Measurements from ENCODE around the gene TTC28.
"Not testable (repeated sequence)": the region's sequence is repeated elsewhere in the genome, so short reads cannot be mapped to it uniquely, and the experiment has no call there.

Gene TTC28

DNA sequence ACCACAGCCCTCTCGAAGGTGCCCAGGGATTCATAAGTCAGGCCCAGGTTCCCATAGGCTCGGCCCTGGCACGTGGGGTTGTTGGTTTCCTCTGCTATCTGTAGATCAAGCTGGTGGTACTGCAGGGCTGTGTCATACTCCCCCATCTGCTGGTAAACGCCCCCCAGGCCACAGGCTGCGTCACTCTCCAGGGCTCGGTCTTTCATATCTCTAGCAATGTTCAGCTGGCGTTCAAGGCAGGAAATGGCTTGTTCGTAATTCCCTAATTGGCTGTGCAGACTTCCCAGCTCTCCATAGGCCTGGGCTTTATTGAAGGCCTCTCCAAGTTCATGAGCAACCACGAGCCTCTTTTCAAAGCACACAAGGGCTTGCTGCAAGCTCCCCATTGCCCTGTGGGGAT, 574.2 kb downstream of the TTC28 start:
- H3K27ac ChIP-seq (ENCODE audit: low read depth, low read length), result no peak overlapping the region

GRCh38 chr22:28103596-28103995, 576.0 kb downstream of the TTC28 start:
- H3K79me2 ChIP-seq (ENCODE audit: control insufficient read depth, insufficient read depth, low read length, unreplicated experiment), result no peaks in the 10 kb centered on the region
- no peaks in the 10 kb centered on the region for H3K36me3 ChIP-seq (ENCODE audit: insufficient read depth, low read length)
- no peak overlapping the region for H2AFZ ChIP-seq (ENCODE audit: low read length, unreplicated experiment)
- H3K27ac ChIP-seq (ENCODE audit: low read depth, low read length), result no peak overlapping the region
- no peak overlapping the region for H3K4me3 ChIP-seq (ENCODE audit: low read depth, low read length)
- no peaks in the 10 kb centered on the region for H3K27me3 ChIP-seq (ENCODE audit: insufficient read depth, low read length)
- no peaks in the 10 kb centered on the region for H3K4me1 ChIP-seq (ENCODE audit: control insufficient read depth, insufficient read depth, low read length, unreplicated experiment)

More for the DNA sequence above, 574.2 kb downstream of the TTC28 start:
- Histone ChIP-seq H3K27me3 (ENCODE audit: insufficient read depth, low read length) (no peaks in the 10 kb centered on the region), H3K4me1 (ENCODE audit: control insufficient read depth, insufficient read depth, low read length, unreplicated experiment) (no peaks in the 10 kb centered on the region), H3K4me3 (ENCODE audit: low read depth, low read length) (no peak overlapping the region), H3K79me2 (ENCODE audit: control insufficient read depth, insufficient read depth, low read length, unreplicated experiment) (no peaks in the 10 kb centered on the region), H2AFZ (ENCODE audit: low read length, unreplicated experiment) (no peak overlapping the region), H3K36me3 (ENCODE audit: insufficient read depth, low read length) (no peaks in the 10 kb centered on the region)

DNA sequence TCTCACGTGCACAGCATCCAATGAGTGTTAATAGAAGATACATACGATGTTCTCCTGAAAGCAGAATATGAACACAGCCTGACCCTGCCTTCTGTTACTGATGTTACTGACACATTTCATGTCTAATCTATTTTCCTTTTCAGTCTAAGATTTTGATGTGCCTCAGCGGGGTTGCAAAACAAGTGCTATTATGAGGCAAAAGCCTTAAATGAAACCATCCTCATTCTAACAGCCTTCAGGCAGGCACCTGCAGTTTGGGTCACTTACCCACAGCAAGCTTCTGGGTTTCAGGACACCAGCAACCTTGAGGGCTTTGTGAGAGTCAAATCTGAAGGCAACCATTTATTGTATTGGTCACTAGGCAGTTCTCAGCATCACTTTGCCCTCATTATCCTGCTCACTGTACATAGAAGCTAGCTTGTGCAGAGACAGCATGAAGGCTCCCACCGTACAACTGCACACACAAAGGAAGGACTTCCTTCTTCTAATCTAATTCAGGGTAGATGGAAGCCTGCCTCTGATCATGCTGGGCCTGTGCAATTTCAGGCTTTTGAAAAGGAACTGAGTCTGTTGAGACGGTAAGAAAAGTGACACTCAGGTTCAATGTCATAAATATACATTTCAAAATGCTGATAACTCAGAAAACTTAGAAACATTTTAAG, 577.4 kb downstream of the TTC28 start:
- Histone ChIP-seq H2AFZ (ENCODE audit: low read length, unreplicated experiment) (no peak overlapping the region), H3K27ac (ENCODE audit: low read depth, low read length) (no peak overlapping the region), H3K79me2 (ENCODE audit: control insufficient read depth, insufficient read depth, low read length, unreplicated experiment) (no peaks in the 10 kb centered on the region), H3K4me3 (ENCODE audit: low read depth, low read length) (no peak overlapping the region), H3K27me3 (ENCODE audit: insufficient read depth, low read length) (no peaks in the 10 kb centered on the region), H3K36me3 (ENCODE audit: insufficient read depth, low read length) (no peaks in the 10 kb centered on the region), H3K4me1 (ENCODE audit: control insufficient read depth, insufficient read depth, low read length, unreplicated experiment) (no peaks in the 10 kb centered on the region)

DNA sequence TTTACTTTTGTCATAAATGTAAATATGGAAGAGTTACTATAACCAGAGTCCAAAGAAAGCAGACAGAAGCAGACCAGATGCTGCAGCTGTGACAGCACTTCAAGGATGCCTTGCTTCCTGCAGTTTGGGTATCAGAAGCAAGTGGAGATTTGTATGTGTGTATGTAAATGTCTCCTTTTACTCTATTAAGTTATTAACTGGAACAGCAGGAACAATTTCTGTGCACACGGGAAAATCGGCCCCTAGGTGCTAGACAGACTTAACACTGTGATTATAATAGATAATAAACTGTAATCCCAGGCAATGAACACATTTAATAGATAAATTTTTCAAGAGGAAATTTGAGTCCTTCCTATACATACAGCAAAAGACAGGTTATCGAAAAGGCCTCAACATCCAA, 582.0 kb downstream of the TTC28 start:
- no peaks in the 10 kb centered on the region for H3K79me2 ChIP-seq (ENCODE audit: control insufficient read depth, insufficient read depth, low read length, unreplicated experiment)
- no peak overlapping the region for H2AFZ ChIP-seq (ENCODE audit: low read length, unreplicated experiment)
- no peak overlapping the region for H3K4me3 ChIP-seq (ENCODE audit: low read depth, low read length)
- no peaks in the 10 kb centered on the region for H3K4me1 ChIP-seq (ENCODE audit: control insufficient read depth, insufficient read depth, low read length, unreplicated experiment)
- H3K27me3 ChIP-seq (ENCODE audit: insufficient read depth, low read length), result no peaks in the 10 kb centered on the region
- no peak overlapping the region for H3K27ac ChIP-seq (ENCODE audit: low read depth, low read length)
- no peaks in the 10 kb centered on the region for H3K36me3 ChIP-seq (ENCODE audit: insufficient read depth, low read length)

- Histone ChIP-seq H3K4me1 (ENCODE audit: control insufficient read depth, insufficient read depth, low read length, unreplicated experiment) (no peaks in the 10 kb centered on the region), H3K4me3 (ENCODE audit: low read depth, low read length) (no peak overlapping the region), H3K27me3 (ENCODE audit: insufficient read depth, low read length) (no peaks in the 10 kb centered on the region), H3K27ac (ENCODE audit: low read depth, low read length) (no peak overlapping the region), H3K36me3 (ENCODE audit: insufficient read depth, low read length) (no peaks in the 10 kb centered on the region), H3K79me2 (ENCODE audit: control insufficient read depth, insufficient read depth, low read length, unreplicated experiment) (no peaks in the 10 kb centered on the region), H2AFZ (ENCODE audit: low read length, unreplicated experiment) (no peak overlapping the region)
Observed at GRCh38 chr22:28096161-28096560, 583.5 kb downstream of the TTC28 start.

- Histone ChIP-seq H2AFZ (ENCODE audit: low read length, unreplicated experiment) (no peak overlapping the region), H3K79me2 (ENCODE audit: control insufficient read depth, insufficient read depth, low read length, unreplicated experiment) (no peaks in the 10 kb centered on the region), H3K4me3 (ENCODE audit: low read depth, low read length) (no peak overlapping the region), H3K27ac (ENCODE audit: low read depth, low read length) (no peak overlapping the region), H3K4me1 (ENCODE audit: control insufficient read depth, insufficient read depth, low read length, unreplicated experiment) (no peaks in the 10 kb centered on the region), H3K36me3 (ENCODE audit: insufficient read depth, low read length) (no peaks in the 10 kb centered on the region), H3K27me3 (ENCODE audit: insufficient read depth, low read length) (no peaks in the 10 kb centered on the region)
Observed at GRCh38 chr22:28095316-28096095, 584.1 kb downstream of the TTC28 start.

GRCh38 chr22:28094771-28095170, 584.9 kb downstream of the TTC28 start:
- Histone ChIP-seq H3K4me3 (ENCODE audit: low read depth, low read length) (no peak overlapping the region), H3K27me3 (ENCODE audit: insufficient read depth, low read length) (no peaks in the 10 kb centered on the region), H2AFZ (ENCODE audit: low read length, unreplicated experiment) (no peak overlapping the region), H3K4me1 (ENCODE audit: control insufficient read depth, insufficient read depth, low read length, unreplicated experiment) (no peaks in the 10 kb centered on the region), H3K27ac (ENCODE audit: low read depth, low read length) (no peak overlapping the region), H3K36me3 (ENCODE audit: insufficient read depth, low read length) (no peaks in the 10 kb centered on the region), H3K79me2 (ENCODE audit: control insufficient read depth, insufficient read depth, low read length, unreplicated experiment) (no peaks in the 10 kb centered on the region)

DNA sequence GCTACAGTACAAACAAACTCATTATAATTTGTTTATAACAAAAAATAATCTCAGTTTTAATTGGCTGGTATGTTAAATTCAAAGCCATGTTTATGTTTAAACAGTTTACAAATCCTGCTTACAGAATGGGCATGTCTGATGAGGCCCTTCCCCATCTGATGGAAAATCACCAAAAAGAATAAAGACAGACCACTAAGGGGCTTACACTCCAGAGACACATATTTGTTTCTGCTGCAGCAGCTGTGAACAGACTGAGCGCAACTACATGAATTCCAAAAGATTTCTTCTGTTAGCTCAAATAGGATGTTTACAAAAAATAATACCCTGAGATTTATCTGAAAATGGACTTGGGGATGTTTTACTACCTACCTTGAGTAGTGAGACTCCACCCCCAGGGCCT, 585.9 kb downstream of the TTC28 start:
- Histone ChIP-seq H3K27me3 (ENCODE audit: insufficient read depth, low read length) (no peaks in the 10 kb centered on the region), H3K4me3 (ENCODE audit: low read depth, low read length) (no peak overlapping the region), H2AFZ (ENCODE audit: low read length, unreplicated experiment) (no peak overlapping the region), H3K36me3 (ENCODE audit: insufficient read depth, low read length) (no peaks in the 10 kb centered on the region), H3K27ac (ENCODE audit: low read depth, low read length) (no peak overlapping the region), H3K79me2 (ENCODE audit: control insufficient read depth, insufficient read depth, low read length, unreplicated experiment) (no peaks in the 10 kb centered on the region), H3K4me1 (ENCODE audit: control insufficient read depth, insufficient read depth, low read length, unreplicated experiment) (no peaks in the 10 kb centered on the region)

DNA sequence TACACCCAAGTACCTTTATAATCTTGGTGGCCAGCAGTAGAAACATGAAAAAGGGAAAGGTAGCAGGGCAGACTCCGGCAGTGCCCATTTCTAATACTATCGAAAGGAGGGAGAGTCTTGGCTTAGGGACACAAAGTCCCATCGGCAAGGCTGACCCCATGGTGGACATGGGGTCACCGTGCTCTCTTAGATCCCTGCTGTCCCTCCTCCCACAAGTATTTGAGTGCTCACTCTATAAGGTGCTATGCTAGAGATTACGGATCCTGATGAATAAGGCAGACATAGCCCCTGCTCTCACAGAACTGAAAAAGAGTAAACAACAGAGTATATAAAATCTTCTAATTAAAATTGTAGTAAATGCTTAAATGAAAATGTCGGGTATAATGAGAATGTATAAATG, 588.2 kb downstream of the TTC28 start:
- Histone ChIP-seq H3K27me3 (ENCODE audit: insufficient read depth, low read length) (no peaks in the 10 kb centered on the region), H3K4me3 (ENCODE audit: low read depth, low read length) (no peak overlapping the region), H3K4me1 (ENCODE audit: control insufficient read depth, insufficient read depth, low read length, unreplicated experiment) (no peaks in the 10 kb centered on the region), H3K27ac (ENCODE audit: low read depth, low read length) (no peak overlapping the region), H3K36me3 (ENCODE audit: insufficient read depth, low read length) (no peaks in the 10 kb centered on the region), H2AFZ (ENCODE audit: low read length, unreplicated experiment) (no peak overlapping the region), H3K79me2 (ENCODE audit: control insufficient read depth, insufficient read depth, low read length, unreplicated experiment) (no peaks in the 10 kb centered on the region)

DNA sequence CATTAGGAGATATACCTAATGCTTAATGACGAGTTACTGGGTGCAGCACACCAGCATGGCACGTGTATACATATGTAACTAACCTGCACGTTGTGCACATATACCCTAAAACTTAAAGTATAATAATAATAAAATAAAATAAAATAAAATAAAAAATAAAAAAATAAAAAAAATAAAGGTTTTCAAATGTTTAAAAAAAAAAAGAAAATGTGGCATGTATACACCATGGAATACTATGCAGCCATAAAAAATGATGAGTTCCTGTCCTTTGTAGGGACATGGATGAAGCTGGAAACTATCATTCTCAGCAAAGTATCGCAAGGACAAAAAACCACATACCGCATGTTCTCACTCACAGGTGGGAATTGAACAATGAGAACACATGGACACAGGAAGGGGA, 590.1 kb downstream of the TTC28 start:
- H3K27me3 ChIP-seq (ENCODE audit: insufficient read depth, low read length); H3K4me1 ChIP-seq (ENCODE audit: control insufficient read depth, insufficient read depth, low read length, unreplicated experiment); H3K27ac ChIP-seq (ENCODE audit: low read depth, low read length): not testable (repeated sequence)

DNA sequence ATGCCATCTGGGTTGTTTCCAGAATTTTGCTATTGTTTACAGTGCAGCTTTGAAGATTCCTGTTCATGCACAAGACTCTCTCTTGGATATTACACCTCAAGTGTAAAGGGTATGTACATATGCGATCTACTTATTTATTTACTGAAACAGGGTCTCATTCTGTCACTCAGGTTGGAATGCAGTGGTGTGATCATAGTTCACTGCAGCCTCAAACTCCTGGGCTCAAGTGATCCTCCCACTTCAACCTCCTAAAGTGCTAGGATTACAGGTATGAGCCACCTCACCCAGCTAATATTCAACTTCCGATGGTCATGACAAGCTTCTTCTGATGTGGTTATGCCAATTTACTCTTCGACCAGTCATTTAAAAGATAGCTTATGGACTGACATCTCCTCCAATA, 602.5 kb downstream of the TTC28 start:
- Histone ChIP-seq H3K79me2 (ENCODE audit: control insufficient read depth, insufficient read depth, low read length, unreplicated experiment) (no peaks in the 10 kb centered on the region), H3K4me1 (ENCODE audit: control insufficient read depth, insufficient read depth, low read length, unreplicated experiment) (peaks cover 6% of the 10 kb centered on the region), H3K4me3 (ENCODE audit: low read depth, low read length) (no peak overlapping the region), H3K27ac (ENCODE audit: low read depth, low read length) (no peak overlapping the region), H2AFZ (ENCODE audit: low read length, unreplicated experiment) (no peak overlapping the region), H3K27me3 (ENCODE audit: insufficient read depth, low read length) (no peaks in the 10 kb centered on the region), H3K36me3 (ENCODE audit: insufficient read depth, low read length) (no peaks in the 10 kb centered on the region; the same call in 1 of the 2 replicates)

More for the DNA sequence above, 590.1 kb downstream of the TTC28 start:
- H2AFZ ChIP-seq (ENCODE audit: low read length, unreplicated experiment); H3K4me3 ChIP-seq (ENCODE audit: low read depth, low read length); H3K79me2 ChIP-seq (ENCODE audit: control insufficient read depth, insufficient read depth, low read length, unreplicated experiment); H3K36me3 ChIP-seq (ENCODE audit: insufficient read depth, low read length): not testable (repeated sequence)
